Spinal cord (tissue), 10 donors: ENCODE results near the gene TIMM23B. TPM values are rescaled to one million over a fixed set of nuclear protein-coding genes. Genes with fewer than 3 reads are reported as not detected.
"Not testable (repeated sequence)": the region's sequence is repeated elsewhere in the genome, so short reads cannot be mapped to it uniquely, and the experiment has no call there.

Source experiments
- DNase-seq, 6 donors: peaks; one replicate each; pipeline versions ENCODE4 v3.0.0 to v3.0.0-alpha.2; 2013 to 2015; ENCODE audit warnings: low spot score in 6 of 6, low read depth in 4 of 6
- H3K27ac ChIP-seq: one replicate; pipeline ENCODE4 v1.5.1; 2013; ENCODE audit warnings: low read depth, low read length, control low read depth
- H3K27me3 ChIP-seq: one replicate; pipeline ENCODE4 v1.6.1; 2013; ENCODE audit warnings: low read length; ENCODE audit not compliant: control insufficient read depth, insufficient read depth
- H3K36me3 ChIP-seq: one replicate; pipeline ENCODE4 v1.6.1; 2013; ENCODE audit warnings: low read length; ENCODE audit not compliant: control insufficient read depth, insufficient read depth
- H3K4me1 ChIP-seq: one replicate; pipeline ENCODE4 v1.6.1; 2013; ENCODE audit warnings: low read length; ENCODE audit not compliant: control insufficient read depth, insufficient read depth
- H3K4me3 ChIP-seq: one replicate; pipeline ENCODE4 v1.5.1; 2013; ENCODE audit warnings: low read depth, low read length, control low read depth
- H3K9me3 ChIP-seq: one replicate; pipeline ENCODE4 v1.6.1; 2013; ENCODE audit warnings: low read length; ENCODE audit not compliant: control insufficient read depth, insufficient read depth
- WGBS: methylation state at CpG from one replicate; pipeline ENCODE4 v1.1.5; 2013; ENCODE audit warnings: missing lambda C conversion rate; ENCODE audit not compliant: insufficient coverage; 5-methylcytosine and 5-hydroxymethylcytosine counted together
- polyA plus RNA-seq, 2 donors: library from polyadenylated mRNA; unstranded; fragments of 120-200 nt; gene quantifications; one replicate each; pipeline ENCODE4 v1.2.1, GENCODE V29; 2013; ENCODE audit not compliant: insufficient read length in 2 of 2
- small RNA-seq: library from RNA; depleted of rRNA; stranded (forward); fragments of <200 nt; gene quantifications from one replicate; pipeline ENCODE3, GENCODE V24; 2014; ENCODE audit warnings: low replicate concordance
- total RNA-seq, 2 donors: library from RNA; depleted of rRNA in 1 of 2; stranded (reverse); fragments of 120-200 nt in 1 of 2; fragments of >200 nt in 1 of 2; gene quantifications; one replicate each; pipeline versions ENCODE4 v1.2.3 to v1.2.4, GENCODE V29; 2013 to 2014
- donor health status: healthy.

Gene TIMM23B
- total and polyA plus RNA-seq, 4 donors = 8.9 to 23.3 (median 18.3) TPM

GRCh38 chr10:50019279-50019678 lies 77.4 kb downstream of the TIMM23B start:
- not testable (repeated sequence) for H3K27ac ChIP-seq, H3K4me1 ChIP-seq, H3K27me3 ChIP-seq, H3K9me3 ChIP-seq, H3K4me3 ChIP-seq, DNase-seq, H3K36me3 ChIP-seq
- WGBS = 85% methylated on average over 3 of the region's 3 CpGs

- H3K27me3 ChIP-seq = peaks cover 11% of the 10 kb centered on the region
- 88% methylated on average over 8 of the region's 13 CpGs for WGBS
- H3K9me3 ChIP-seq, H3K27ac ChIP-seq, H3K4me1 ChIP-seq, H3K4me3 ChIP-seq, H3K36me3 ChIP-seq, DNase-seq: not testable (repeated sequence)
These were observed 78.7 kb downstream of the TIMM23B start for GRCh38 chr10:50020451-50021024.

GRCh38 chr10:50021646-50022045 lies 79.8 kb downstream of the TIMM23B start:
- WGBS = 91% methylated on average over 3 of the region's 3 CpGs
- H3K36me3 ChIP-seq = no peaks in the 10 kb centered on the region
- DNase-seq = no peak
- H3K4me1 ChIP-seq = peaks cover 3% of the 10 kb centered on the region
- no peak overlapping the region for H3K27ac ChIP-seq
- peaks cover 14% of the 10 kb centered on the region for H3K27me3 ChIP-seq
- no peaks in the 10 kb centered on the region for H3K9me3 ChIP-seq
- no peak overlapping the region for H3K4me3 ChIP-seq

Small RNA genes within 50 kb of the gene (small RNA-seq; reads per million reads assigned to genes)
- gene RNA5SP317 = not detected
- gene SNORA74C-2 = not detected

Other genes starting within 250 kb of the TIMM23B start
- 10 to 100 TPM; 23.2 to 23.3 TPM for gene OGDHL, start 179.7 kb upstream of the TIMM23B start, total RNA-seq
- gene OGDHL, start 179.7 kb upstream of the TIMM23B start, polyA plus RNA-seq = 10 to 100 TPM; 26.1 to 27.9 TPM
- 10 to 100 TPM; 46.2 to 69.5 TPM for gene PARG, start within 50 bp of the TIMM23B start, total RNA-seq
- 10 to 100 TPM; 27.4 to 27.8 TPM for gene PARG, start within 50 bp of the TIMM23B start, polyA plus RNA-seq
- gene AGAP6, start 46.4 kb downstream of the TIMM23B start, total RNA-seq = 10 to 100 TPM in 1 of 2 donors, 1 to 10 TPM in 1; 5.4 to 14.3 TPM
- 10 to 100 TPM; 21.7 to 37.3 TPM for gene AGAP6, start 46.4 kb downstream of the TIMM23B start, polyA plus RNA-seq
- 10 to 100 TPM; 39.9 to 42.9 TPM for gene WASHC2A, start 125.9 kb downstream of the TIMM23B start, total RNA-seq
- gene WASHC2A, start 125.9 kb downstream of the TIMM23B start, polyA plus RNA-seq = 10 to 100 TPM; 37.4 to 39.8 TPM